HepG2 (cell line): ENCODE results near the gene NYNRIN. TPM values are rescaled to one million over a fixed set of nuclear protein-coding genes. Genes with fewer than 3 reads are reported as not detected.

Source experiments
- CCAR2 ChIP-seq: fragments of 200-400 bp; formaldehyde crosslinking; optimal IDR thresholded peaks from 2 replicates; pipeline ENCODE3; 2018; ENCODE audit warnings: low read depth, mild to moderate bottlenecking, low read length, moderate library complexity
- DNMT1 ChIP-seq: sonication (generic); formaldehyde crosslinking; IDR thresholded peaks from 2 replicates; pipeline ENCODE4 v1.5.1; 2020; ENCODE audit warnings: mild to moderate bottlenecking, missing genetic modification reagents
- GATAD2A ChIP-seq: IDR thresholded peaks from 2 replicates; pipeline ENCODE4 v1.6.1; 2016
- GTF3A ChIP-seq: sonication (generic); formaldehyde crosslinking; conservative IDR thresholded peaks from 2 replicates; pipeline ENCODE4 v1.4.0; 2020; ENCODE audit warnings: mild to moderate bottlenecking, missing genetic modification reagents
- KLF12 ChIP-seq: sonication (generic); formaldehyde crosslinking; IDR thresholded peaks from 2 replicates; pipeline ENCODE4 v1.4.0; 2020; ENCODE audit warnings: missing genetic modification reagents, borderline replicate concordance
- MEF2D ChIP-seq: sonication (generic); formaldehyde crosslinking; IDR thresholded peaks from 2 replicates; pipeline ENCODE4 v1.5.1; 2020; ENCODE audit warnings: mild to moderate bottlenecking, missing genetic modification reagents
- NFIC ChIP-seq: IDR thresholded peaks from 2 replicates; pipeline ENCODE4 v1.6.1; 2012; ENCODE audit warnings: mild to moderate bottlenecking, low read length, inconsistent platforms
- NFYB ChIP-seq: sonication (generic); formaldehyde crosslinking; IDR thresholded peaks from 2 replicates; pipeline ENCODE4 v1.4.0; 2020; ENCODE audit warnings: missing genetic modification reagents
- RCOR2 ChIP-seq: IDR thresholded peaks from 2 replicates; pipeline ENCODE4 v1.6.1; 2016; ENCODE audit warnings: missing biosample characterization, missing genetic modification reagents
- TBP ChIP-seq: sonication (generic); formaldehyde crosslinking; IDR thresholded peaks from 2 replicates; pipeline ENCODE4 v1.5.0; 2020; ENCODE audit warnings: missing genetic modification reagents
- ZFAT ChIP-seq: sonication (generic); formaldehyde crosslinking; conservative IDR thresholded peaks from 2 replicates; pipeline ENCODE4 v1.8.1; 2023; ENCODE audit warnings: missing genetic modification reagents, inconsistent platforms
- ZNF232 ChIP-seq: sonication (generic); formaldehyde crosslinking; IDR thresholded peaks from 2 replicates; pipeline ENCODE4 v1.4.0; 2020; ENCODE audit warnings: missing genetic modification reagents, borderline replicate concordance
- ZNF558 ChIP-seq: sonication (generic); formaldehyde crosslinking; IDR thresholded peaks from 2 replicates; pipeline ENCODE4 v1.9.0; 2022; ENCODE audit warnings: mild to moderate bottlenecking, missing genetic modification reagents, borderline replicate concordance
- ZNF605 ChIP-seq: sonication (generic); formaldehyde crosslinking; IDR thresholded peaks from 2 replicates; pipeline ENCODE4 v1.8.0; 2022; ENCODE audit warnings: mild to moderate bottlenecking, missing genetic modification reagents
- ZNF878 ChIP-seq: sonication (generic); formaldehyde crosslinking; IDR thresholded peaks from 2 replicates; pipeline ENCODE4 v1.8.1; 2023; ENCODE audit warnings: mild to moderate bottlenecking, missing genetic modification reagents, moderate library complexity
- ZNF883 ChIP-seq: sonication (generic); formaldehyde crosslinking; IDR thresholded peaks from 2 replicates; pipeline ENCODE4 v1.5.1; 2020; ENCODE audit warnings: mild to moderate bottlenecking, missing genetic modification reagents; ENCODE audit errors: not compliant biosample characterization
- polyA plus RNA-seq, 8 experiments: library from polyadenylated mRNA; depleted of rRNA in 3 of 8; stranded (reverse) in 7 of 8; unstranded in 1 of 8; fragments of >200 nt; fragmentation: Illumina TruSeq in 4 of 8; extraction: Trizol in 4 of 8; gene quantifications; 2 replicates each; pipeline versions ENCODE4 v1.2.1 to v1.2.3, GENCODE V29; 2011 to 2016; ENCODE audit warnings: low read depth in 4 of 8, missing spikeins in 1 of 8, mixed read lengths in 1 of 8; ENCODE audit not compliant: insufficient read depth in 1 of 8
- total RNA-seq, 5 experiments: library from RNA; depleted of rRNA; stranded (reverse); fragments of >200 nt; fragmentation: Illumina TruSeq; extraction: Trizol; gene quantifications; 2 replicates each; pipeline ENCODE4 v1.2.3, GENCODE V29; 2016; ENCODE audit warnings: low read depth in 1 of 5
- TF ChIP-seq, protein P1 (sequence below): sonication (generic); formaldehyde crosslinking; IDR thresholded peaks from 2 replicates; pipeline ENCODE4 v1.8.0; 2022; ENCODE audit warnings: mild to moderate bottlenecking, missing genetic modification reagents; ENCODE audit not compliant: insufficient replicate concordance
- TF ChIP-seq, protein P2 (sequence below): IDR thresholded peaks from 2 replicates; pipeline ENCODE4 v1.6.1; 2016; ENCODE audit warnings: missing biosample characterization, missing genetic modification reagents, low read depth
- TF ChIP-seq, protein P3 (sequence below): sonication (generic); formaldehyde crosslinking; IDR thresholded peaks from 2 replicates; pipeline ENCODE4 v1.8.0; 2022; ENCODE audit warnings: missing genetic modification reagents, mild to moderate bottlenecking, borderline replicate concordance
- TF ChIP-seq, protein P4 (sequence below): sonication (generic); formaldehyde crosslinking; conservative IDR thresholded peaks from 2 replicates; pipeline ENCODE4 v1.8.0; 2022; ENCODE audit warnings: low read depth, missing genetic modification reagents
- TF ChIP-seq, protein P5 (sequence below): sonication (generic); formaldehyde crosslinking; IDR thresholded peaks from 2 replicates; pipeline ENCODE4 v1.8.0; 2022; ENCODE audit warnings: missing genetic modification reagents, low read depth, mild to moderate bottlenecking, borderline replicate concordance
- TF ChIP-seq, protein P6 (sequence below): sonication (generic); formaldehyde crosslinking; IDR thresholded peaks from 2 replicates; pipeline ENCODE4 v1.9.0; 2021; ENCODE audit warnings: missing genetic modification reagents, mild to moderate bottlenecking, borderline replicate concordance

NYNRIN gene
- total and polyA plus RNA-seq, 2 of the 13 experiments (the other 11 are each of a cell fraction or from before 2014, with no cell fraction given) = 0.63 to 1.1 TPM

DNA sequence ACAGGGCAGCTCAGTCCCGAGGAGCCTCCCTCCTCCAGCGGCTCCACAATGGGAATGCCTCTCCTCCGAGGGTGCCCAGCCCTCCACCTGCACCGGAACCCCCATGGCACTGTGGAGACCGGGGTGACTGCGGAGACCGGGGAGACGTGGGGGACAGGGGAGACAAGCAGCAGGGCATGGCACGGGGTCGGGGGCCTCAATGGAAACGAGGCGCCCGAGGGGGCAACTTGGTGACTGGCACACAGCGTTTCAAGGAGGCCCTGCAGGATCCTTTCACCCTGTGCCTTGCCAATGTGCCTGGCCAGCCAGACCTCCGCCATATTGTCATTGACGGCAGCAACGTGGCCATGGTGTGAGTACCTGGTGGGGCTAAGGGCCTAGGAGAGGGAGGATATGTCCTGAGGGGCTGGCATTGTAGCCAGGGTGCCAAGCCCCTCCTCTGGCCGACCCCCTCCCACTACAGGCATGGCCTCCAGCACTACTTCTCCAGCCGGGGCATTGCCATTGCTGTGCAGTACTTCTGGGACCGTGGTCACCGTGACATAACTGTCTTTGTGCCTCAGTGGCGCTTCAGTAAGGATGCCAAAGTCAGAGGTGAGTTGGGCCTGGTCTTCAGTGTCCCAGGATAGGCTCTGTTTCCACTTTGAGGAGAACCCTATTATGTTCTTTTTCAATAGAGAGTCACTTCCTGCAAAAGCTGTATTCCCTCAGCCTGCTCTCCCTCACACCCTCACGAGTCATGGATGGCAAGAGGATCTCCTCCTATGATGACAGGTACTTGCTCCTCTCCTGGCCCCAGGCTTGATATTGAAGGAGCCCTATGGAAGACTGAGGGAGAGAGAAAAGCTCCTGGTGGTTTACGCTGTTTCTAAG is 33.7 kb downstream of the NYNRIN start (continued):
- TF ChIP-seq, protein P1, sequence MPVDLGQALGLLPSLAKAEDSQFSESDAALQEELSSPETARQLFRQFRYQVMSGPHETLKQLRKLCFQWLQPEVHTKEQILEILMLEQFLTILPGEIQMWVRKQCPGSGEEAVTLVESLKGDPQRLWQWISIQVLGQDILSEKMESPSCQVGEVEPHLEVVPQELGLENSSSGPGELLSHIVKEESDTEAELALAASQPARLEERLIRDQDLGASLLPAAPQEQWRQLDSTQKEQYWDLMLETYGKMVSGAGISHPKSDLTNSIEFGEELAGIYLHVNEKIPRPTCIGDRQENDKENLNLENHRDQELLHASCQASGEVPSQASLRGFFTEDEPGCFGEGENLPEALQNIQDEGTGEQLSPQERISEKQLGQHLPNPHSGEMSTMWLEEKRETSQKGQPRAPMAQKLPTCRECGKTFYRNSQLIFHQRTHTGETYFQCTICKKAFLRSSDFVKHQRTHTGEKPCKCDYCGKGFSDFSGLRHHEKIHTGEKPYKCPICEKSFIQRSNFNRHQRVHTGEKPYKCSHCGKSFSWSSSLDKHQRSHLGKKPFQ (CRISPR knock-in tag) = no peak
- TF ChIP-seq KLF12 (no peak), NFIC (no peak), GTF3A (CRISPR knock-in tag) (no peak), DNMT1 (CRISPR knock-in tag) (0 out of 2 replicates have a peak, but pooled peaks have one; percentile 31), ZNF878 (no peak), TBP (CRISPR knock-in tag) (no peak), MEF2D (CRISPR knock-in tag) (no peak), ZNF232 (no peak), ZNF558 (CRISPR knock-in tag) (no peak), RCOR2 (CRISPR knock-in tag) (no peak), NFYB (CRISPR knock-in tag) (no peak), GATAD2A (CRISPR knock-in tag) (no peak), CCAR2 (no peak), ZNF605 (CRISPR knock-in tag) (peak; percentile 9; the same call in 1 of the 2 replicates), ZNF883 (no peak), ZFAT (CRISPR knock-in tag) (no peak)
- TF ChIP-seq, protein P2, sequence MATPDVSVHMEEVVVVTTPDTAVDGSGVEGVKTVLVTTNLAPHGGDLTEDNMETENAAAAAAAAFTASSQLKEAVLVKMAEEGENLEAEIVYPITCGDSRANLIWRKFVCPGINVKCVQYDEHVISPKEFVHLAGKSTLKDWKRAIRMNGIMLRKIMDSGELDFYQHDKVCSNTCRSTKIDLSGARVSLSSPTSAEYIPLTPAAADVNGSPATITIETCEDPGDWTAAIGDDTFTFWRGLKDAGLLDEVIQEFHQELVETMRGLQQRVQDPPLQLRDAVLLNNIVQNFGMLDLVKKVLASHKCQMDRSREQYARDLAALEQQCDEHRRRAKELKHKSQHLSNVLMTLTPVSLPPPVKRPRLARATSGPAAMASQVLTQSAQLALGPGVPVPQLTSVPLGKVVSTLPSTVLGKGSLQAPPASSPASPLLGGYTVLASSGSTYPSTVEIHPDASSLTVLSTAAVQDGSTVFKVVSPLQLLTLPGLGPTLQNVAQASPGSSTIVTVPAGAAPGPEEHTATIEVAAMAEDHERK (CRISPR knock-in tag) = no peak
- TF ChIP-seq, protein P3, sequence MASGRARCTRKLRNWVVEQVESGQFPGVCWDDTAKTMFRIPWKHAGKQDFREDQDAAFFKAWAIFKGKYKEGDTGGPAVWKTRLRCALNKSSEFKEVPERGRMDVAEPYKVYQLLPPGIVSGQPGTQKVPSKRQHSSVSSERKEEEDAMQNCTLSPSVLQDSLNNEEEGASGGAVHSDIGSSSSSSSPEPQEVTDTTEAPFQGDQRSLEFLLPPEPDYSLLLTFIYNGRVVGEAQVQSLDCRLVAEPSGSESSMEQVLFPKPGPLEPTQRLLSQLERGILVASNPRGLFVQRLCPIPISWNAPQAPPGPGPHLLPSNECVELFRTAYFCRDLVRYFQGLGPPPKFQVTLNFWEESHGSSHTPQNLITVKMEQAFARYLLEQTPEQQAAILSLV = 0 out of 2 replicates have a peak, but pooled peaks have one; percentile 24
- TF ChIP-seq, protein P4, sequence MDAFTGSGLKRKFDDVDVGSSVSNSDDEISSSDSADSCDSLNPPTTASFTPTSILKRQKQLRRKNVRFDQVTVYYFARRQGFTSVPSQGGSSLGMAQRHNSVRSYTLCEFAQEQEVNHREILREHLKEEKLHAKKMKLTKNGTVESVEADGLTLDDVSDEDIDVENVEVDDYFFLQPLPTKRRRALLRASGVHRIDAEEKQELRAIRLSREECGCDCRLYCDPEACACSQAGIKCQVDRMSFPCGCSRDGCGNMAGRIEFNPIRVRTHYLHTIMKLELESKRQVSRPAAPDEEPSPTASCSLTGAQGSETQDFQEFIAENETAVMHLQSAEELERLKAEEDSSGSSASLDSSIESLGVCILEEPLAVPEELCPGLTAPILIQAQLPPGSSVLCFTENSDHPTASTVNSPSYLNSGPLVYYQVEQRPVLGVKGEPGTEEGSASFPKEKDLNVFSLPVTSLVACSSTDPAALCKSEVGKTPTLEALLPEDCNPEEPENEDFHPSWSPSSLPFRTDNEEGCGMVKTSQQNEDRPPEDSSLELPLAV (CRISPR knock-in tag) = 0 out of 2 replicates have a peak, but pooled peaks have one; percentile 16
- TF ChIP-seq, protein P5, sequence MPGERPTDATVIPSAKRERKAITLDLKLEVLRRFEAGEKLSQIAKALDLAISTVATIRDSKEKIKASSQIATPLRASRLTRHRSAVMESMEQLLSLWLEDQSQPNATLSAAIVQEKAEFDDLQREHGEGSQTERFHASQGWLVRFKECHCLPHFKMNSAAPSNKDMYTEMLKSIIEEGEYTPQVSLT (CRISPR knock-in tag) = no peak
- TF ChIP-seq, protein P6, sequence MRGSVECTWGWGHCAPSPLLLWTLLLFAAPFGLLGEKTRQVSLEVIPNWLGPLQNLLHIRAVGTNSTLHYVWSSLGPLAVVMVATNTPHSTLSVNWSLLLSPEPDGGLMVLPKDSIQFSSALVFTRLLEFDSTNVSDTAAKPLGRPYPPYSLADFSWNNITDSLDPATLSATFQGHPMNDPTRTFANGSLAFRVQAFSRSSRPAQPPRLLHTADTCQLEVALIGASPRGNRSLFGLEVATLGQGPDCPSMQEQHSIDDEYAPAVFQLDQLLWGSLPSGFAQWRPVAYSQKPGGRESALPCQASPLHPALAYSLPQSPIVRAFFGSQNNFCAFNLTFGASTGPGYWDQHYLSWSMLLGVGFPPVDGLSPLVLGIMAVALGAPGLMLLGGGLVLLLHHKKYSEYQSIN (CRISPR knock-in tag) = no peak
